DND-41 (cell line): Measurements from ENCODE around the gene TAS2R38.

ENCODE experiments used
- ATAC-seq: fragments of 200-7000 bp; cut with Tn5 transposase; 3 replicates; pipeline ENCODE4 v1.9.1; 2021; ENCODE audit warnings: low read depth; ENCODE audit not compliant: insufficient read depth
- DNase-seq: peaks from one replicate; pipeline ENCODE4 v3.0.0-alpha.2; 2020
- H2AFZ ChIP-seq: 2 replicates; pipeline ENCODE4 v1.6.0; 2012; ENCODE audit warnings: low read depth, low read length
- H3K27ac ChIP-seq: 2 replicates; pipeline ENCODE4 v1.5.1; 2012; ENCODE audit warnings: low read length, inconsistent platforms
- H3K27me3 ChIP-seq: fragments of 200-600 bp; sonication (generic); 2 replicates; pipeline ENCODE4 v1.6.0; 2012; ENCODE audit warnings: low read length, mild to moderate bottlenecking, inconsistent platforms; ENCODE audit not compliant: insufficient read depth, poor library complexity
- H3K36me3 ChIP-seq: 2 replicates; pipeline ENCODE4 v1.5.1; 2012; ENCODE audit warnings: low read length, inconsistent platforms; ENCODE audit not compliant: insufficient read depth
- H3K4me1 ChIP-seq: 2 replicates; pipeline ENCODE4 v1.5.1; 2012; ENCODE audit warnings: mild to moderate bottlenecking, low read length; ENCODE audit not compliant: insufficient read depth
- H3K4me2 ChIP-seq: 2 replicates; pipeline ENCODE4 v1.6.0; 2012; ENCODE audit warnings: mild to moderate bottlenecking, moderate library complexity, low read length, inconsistent platforms; ENCODE audit not compliant: insufficient read depth
- H3K4me3 ChIP-seq, 2 experiments: fragments of 200-600 bp in 1 of 2; shearing (Covaris generic) in 1 of 2; 2 replicates each; pipeline ENCODE4 v1.5.1; 2012 to 2016; ENCODE audit warnings: inconsistent platforms in 2 of 2, low read length in 2 of 2, mild to moderate bottlenecking in 2 of 2, low read depth in 1 of 2, moderate library complexity in 1 of 2
- H3K79me2 ChIP-seq: 2 replicates; pipeline ENCODE4 v1.6.0; 2012; ENCODE audit warnings: low read length, inconsistent platforms; ENCODE audit not compliant: insufficient read depth
- H3K9ac ChIP-seq: 2 replicates; pipeline ENCODE4 v1.6.0; 2012; ENCODE audit warnings: low read depth, mild to moderate bottlenecking, inconsistent platforms, low read length, moderate library complexity
- H3K9me3 ChIP-seq: 2 replicates; pipeline ENCODE4 v1.5.1; 2012; ENCODE audit warnings: low read length, moderate library complexity, mild to moderate bottlenecking, inconsistent platforms; ENCODE audit not compliant: insufficient read depth, severe bottlenecking
- H4K20me1 ChIP-seq: 2 replicates; pipeline ENCODE4 v1.6.0; 2012; ENCODE audit warnings: low read length; ENCODE audit not compliant: insufficient read depth
- EZH2 ChIP-seq: IDR thresholded peaks from 3 replicates; pipeline ENCODE4 v1.6.1; 2012; ENCODE audit warnings: borderline replicate concordance, low read depth, mild to moderate bottlenecking, moderate library complexity, low read length, inconsistent platforms; ENCODE audit not compliant: severe bottlenecking
- TF ChIP-seq, protein P1 (sequence below): IDR thresholded peaks from 2 replicates; pipeline ENCODE4 v1.5.1; 2012; ENCODE audit warnings: borderline replicate concordance, low read length, moderate library complexity, mild to moderate bottlenecking; ENCODE audit not compliant: poor library complexity, severe bottlenecking; ENCODE audit errors: extremely low read depth

Gene TAS2R38

GRCh38 chr7:142001163-142001874, 27.7 kb upstream of the TAS2R38 start:
- Histone ChIP-seq H3K36me3 (no peaks in the 10 kb centered on the region), H3K4me1 (no peaks in the 10 kb centered on the region), H3K9ac (no peak overlapping the region), H3K4me3 (no peak overlapping the region), H3K27ac (no peak overlapping the region), H3K27me3 (peaks cover 5% of the 10 kb centered on the region), H2AFZ (no peak overlapping the region), H4K20me1 (no peaks in the 10 kb centered on the region), H3K9me3 (no peaks in the 10 kb centered on the region), H3K4me2 (no peak overlapping the region), H3K79me2 (no peaks in the 10 kb centered on the region)
- DNase-seq (no peak), ATAC-seq (no peak)
- TF ChIP-seq EZH2 = no peak
- TF ChIP-seq, protein P1, sequence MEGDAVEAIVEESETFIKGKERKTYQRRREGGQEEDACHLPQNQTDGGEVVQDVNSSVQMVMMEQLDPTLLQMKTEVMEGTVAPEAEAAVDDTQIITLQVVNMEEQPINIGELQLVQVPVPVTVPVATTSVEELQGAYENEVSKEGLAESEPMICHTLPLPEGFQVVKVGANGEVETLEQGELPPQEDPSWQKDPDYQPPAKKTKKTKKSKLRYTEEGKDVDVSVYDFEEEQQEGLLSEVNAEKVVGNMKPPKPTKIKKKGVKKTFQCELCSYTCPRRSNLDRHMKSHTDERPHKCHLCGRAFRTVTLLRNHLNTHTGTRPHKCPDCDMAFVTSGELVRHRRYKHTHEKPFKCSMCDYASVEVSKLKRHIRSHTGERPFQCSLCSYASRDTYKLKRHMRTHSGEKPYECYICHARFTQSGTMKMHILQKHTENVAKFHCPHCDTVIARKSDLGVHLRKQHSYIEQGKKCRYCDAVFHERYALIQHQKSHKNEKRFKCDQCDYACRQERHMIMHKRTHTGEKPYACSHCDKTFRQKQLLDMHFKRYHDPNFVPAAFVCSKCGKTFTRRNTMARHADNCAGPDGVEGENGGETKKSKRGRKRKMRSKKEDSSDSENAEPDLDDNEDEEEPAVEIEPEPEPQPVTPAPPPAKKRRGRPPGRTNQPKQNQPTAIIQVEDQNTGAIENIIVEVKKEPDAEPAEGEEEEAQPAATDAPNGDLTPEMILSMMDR = no peak

- H3K79me2 ChIP-seq = no peaks in the 10 kb centered on the region
- H3K27me3 ChIP-seq = peaks cover 5% of the 10 kb centered on the region
- no peaks in the 10 kb centered on the region for H3K4me1 ChIP-seq
- DNase-seq (no peak), ATAC-seq (no peak)
- H3K27ac ChIP-seq = no peak overlapping the region
- no peaks in the 10 kb centered on the region for H3K36me3 ChIP-seq
- H3K4me3 ChIP-seq = no peak overlapping the region
- H3K9me3 ChIP-seq = no peaks in the 10 kb centered on the region
- no peak overlapping the region for H3K9ac ChIP-seq
- no peaks in the 10 kb centered on the region for H4K20me1 ChIP-seq
- no peak overlapping the region for H3K4me2 ChIP-seq
- H2AFZ ChIP-seq = no peak overlapping the region
- TF ChIP-seq, protein P1 = no peak
- no peak for TF ChIP-seq EZH2
Measured at GRCh38 chr7:142000244-142000643, 26.7 kb upstream of the TAS2R38 start.

DNA sequence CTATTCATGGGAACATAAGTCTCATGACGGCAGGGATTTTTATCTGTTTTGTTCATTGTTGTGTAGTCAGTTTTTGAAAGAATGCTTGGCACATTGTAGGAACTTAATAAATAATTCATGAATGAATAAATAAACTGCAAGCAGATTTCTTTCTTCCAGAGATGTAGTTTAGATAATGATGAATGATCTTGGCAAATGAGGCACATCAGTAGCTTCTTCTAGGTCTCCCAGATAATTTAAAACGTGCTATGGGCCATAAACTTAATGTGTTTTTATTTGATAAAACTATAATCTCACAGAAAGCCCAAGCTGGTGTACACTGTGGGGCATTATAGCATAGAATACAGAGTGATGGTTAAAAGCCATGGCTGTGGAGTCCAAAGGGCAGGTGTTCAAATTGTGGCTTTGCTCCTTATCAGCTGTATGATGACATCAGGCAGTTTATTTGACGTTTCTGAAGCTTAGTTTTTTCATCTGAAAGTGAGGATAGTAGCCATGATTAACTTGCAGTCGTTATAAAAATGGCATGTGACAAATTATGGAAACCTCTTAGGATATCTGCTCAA, 25.6 kb upstream of the TAS2R38 start:
- H3K27me3 ChIP-seq = peaks cover 5% of the 10 kb centered on the region
- no peaks in the 10 kb centered on the region for H3K9me3 ChIP-seq
- H3K9ac ChIP-seq = no peak overlapping the region
- H3K27ac ChIP-seq = no peak overlapping the region
- H3K4me1 ChIP-seq = no peaks in the 10 kb centered on the region
- DNase-seq (no peak), ATAC-seq (no peak)
- H2AFZ ChIP-seq = no peak overlapping the region
- H3K79me2 ChIP-seq = no peaks in the 10 kb centered on the region
- no peaks in the 10 kb centered on the region for H4K20me1 ChIP-seq
- no peak overlapping the region for H3K4me3 ChIP-seq
- TF ChIP-seq, protein P1 = no peak
- TF ChIP-seq EZH2 = no peak
- no peak overlapping the region for H3K4me2 ChIP-seq
- H3K36me3 ChIP-seq = no peaks in the 10 kb centered on the region
